Measurements from ENCODE around the gene ISG20. TPM values are rescaled to one million over a fixed set of nuclear protein-coding genes. Genes with fewer than 3 reads are reported as not detected.
"Not testable (repeated sequence)": the region's sequence is repeated elsewhere in the genome, so short reads cannot be mapped to it uniquely, and the experiment has no call there.

Gene ISG20
- total RNA-seq, 1 experiment from 2014 or later, result 112 TPM

- Histone ChIP-seq H3K27ac (ENCODE audit: low read length) (no peak overlapping the region), H3K9ac (ENCODE audit: low read length) (no peak overlapping the region), H3K4me2 (ENCODE audit: low read depth, low read length, poor library complexity, severe bottlenecking) (no peak overlapping the region), H3K9me2 (replicated peaks; ENCODE audit: insufficient read depth, low read length) (no peaks in the 10 kb centered on the region), H3K79me2 (ENCODE audit: low read length) (peaks cover 62% of the 10 kb centered on the region), H2AFZ (ENCODE audit: low read length) (no peak overlapping the region), H3K36me3 (ENCODE audit: insufficient read depth, low read length) (peaks cover 40% of the 10 kb centered on the region), H3K27me3 (ENCODE audit: low read length) (no peaks in the 10 kb centered on the region), H3K4me3 (ENCODE audit: low read length) (no peak overlapping the region), H3K9me3 (ENCODE audit: low read length) (no peaks in the 10 kb centered on the region), H4K20me1 (ENCODE audit: insufficient read depth, low read depth, low read length) (peaks cover 41% of the 10 kb centered on the region), H3K4me1 (ENCODE audit: low read length) (peaks cover 33% of the 10 kb centered on the region)
- no peak for DNase-seq
Measured at GRCh38 chr15:88628018-88628654, 10.7 kb upstream of the ISG20 start.

- no peak for DNase-seq
- Histone ChIP-seq H3K27me3 (ENCODE audit: low read length) (no peaks in the 10 kb centered on the region), H3K4me2 (ENCODE audit: low read depth, low read length, poor library complexity, severe bottlenecking) (no peak overlapping the region), H3K4me1 (ENCODE audit: low read length) (peaks cover 31% of the 10 kb centered on the region), H3K9me3 (ENCODE audit: low read length) (no peaks in the 10 kb centered on the region), H3K9me2 (replicated peaks; ENCODE audit: insufficient read depth, low read length) (no peaks in the 10 kb centered on the region), H3K4me3 (ENCODE audit: low read length) (no peak overlapping the region), H3K36me3 (ENCODE audit: insufficient read depth, low read length) (peaks cover 40% of the 10 kb centered on the region), H3K79me2 (ENCODE audit: low read length) (peaks cover 53% of the 10 kb centered on the region), H4K20me1 (ENCODE audit: insufficient read depth, low read depth, low read length) (peaks cover 32% of the 10 kb centered on the region), H2AFZ (ENCODE audit: low read length) (no peak overlapping the region), H3K27ac (ENCODE audit: low read length) (no peak overlapping the region), H3K9ac (ENCODE audit: low read length) (no peak overlapping the region)
Measured at GRCh38 chr15:88629071-88629470, 9.7 kb upstream of the ISG20 start.

- H3K27me3 ChIP-seq (ENCODE audit: low read length), result no peaks in the 10 kb centered on the region
- H3K9me3 ChIP-seq (ENCODE audit: low read length), result no peaks in the 10 kb centered on the region
- H2AFZ ChIP-seq (ENCODE audit: low read length), result no peak overlapping the region
- no peak for DNase-seq
- H3K36me3 ChIP-seq (ENCODE audit: insufficient read depth, low read length), result peaks cover 40% of the 10 kb centered on the region
- no peaks in the 10 kb centered on the region for H3K9me2 ChIP-seq (replicated peaks; ENCODE audit: insufficient read depth, low read length)
- H3K4me1 ChIP-seq (ENCODE audit: low read length), result peaks cover 31% of the 10 kb centered on the region
- no peak overlapping the region for H3K9ac ChIP-seq (ENCODE audit: low read length)
- H3K4me2 ChIP-seq (ENCODE audit: low read depth, low read length, poor library complexity, severe bottlenecking), result no peak overlapping the region
- H3K27ac ChIP-seq (ENCODE audit: low read length), result peak overlapping the region; percentile 29; the same call in 1 of the 2 replicates
- H3K79me2 ChIP-seq (ENCODE audit: low read length), result peaks cover 41% of the 10 kb centered on the region
- no peak overlapping the region for H3K4me3 ChIP-seq (ENCODE audit: low read length)
- peaks cover 25% of the 10 kb centered on the region for H4K20me1 ChIP-seq (ENCODE audit: insufficient read depth, low read depth, low read length)
Measured at GRCh38 chr15:88630141-88630721, 8.6 kb upstream of the ISG20 start.

GRCh38 chr15:88630798-88631463, 7.9 kb upstream of the ISG20 start:
- peak overlapping the region; percentile 29; the same call in 1 of the 2 replicates for H3K27ac ChIP-seq (ENCODE audit: low read length)
- peaks cover 35% of the 10 kb centered on the region for H3K4me1 ChIP-seq (ENCODE audit: low read length)
- no peak overlapping the region for H2AFZ ChIP-seq (ENCODE audit: low read length)
- no peak for DNase-seq
- no peak overlapping the region for H3K4me3 ChIP-seq (ENCODE audit: low read length)
- no peaks in the 10 kb centered on the region for H3K27me3 ChIP-seq (ENCODE audit: low read length)
- H3K9me3 ChIP-seq (ENCODE audit: low read length), result no peaks in the 10 kb centered on the region
- H3K79me2 ChIP-seq (ENCODE audit: low read length), result peaks cover 35% of the 10 kb centered on the region
- no peak overlapping the region for H3K9ac ChIP-seq (ENCODE audit: low read length)
- H3K4me2 ChIP-seq (ENCODE audit: low read depth, low read length, poor library complexity, severe bottlenecking), result no peak overlapping the region
- H4K20me1 ChIP-seq (ENCODE audit: insufficient read depth, low read depth, low read length), result peaks cover 25% of the 10 kb centered on the region
- no peaks in the 10 kb centered on the region for H3K9me2 ChIP-seq (replicated peaks; ENCODE audit: insufficient read depth, low read length)
- H3K36me3 ChIP-seq (ENCODE audit: insufficient read depth, low read length), result peaks cover 36% of the 10 kb centered on the region

- Histone ChIP-seq H3K79me2 (ENCODE audit: low read length) (peaks cover 29% of the 10 kb centered on the region), H3K4me3 (ENCODE audit: low read length) (no peak overlapping the region), H3K9ac (ENCODE audit: low read length) (no peak overlapping the region), H3K9me2 (replicated peaks; ENCODE audit: insufficient read depth, low read length) (no peaks in the 10 kb centered on the region), H3K9me3 (ENCODE audit: low read length) (no peaks in the 10 kb centered on the region), H3K27ac (ENCODE audit: low read length) (no peak overlapping the region), H2AFZ (ENCODE audit: low read length) (no peak overlapping the region), H3K4me2 (ENCODE audit: low read depth, low read length, poor library complexity, severe bottlenecking) (no peak overlapping the region), H3K27me3 (ENCODE audit: low read length) (no peaks in the 10 kb centered on the region), H3K4me1 (ENCODE audit: low read length) (peaks cover 41% of the 10 kb centered on the region), H4K20me1 (ENCODE audit: insufficient read depth, low read depth, low read length) (peaks cover 20% of the 10 kb centered on the region), H3K36me3 (ENCODE audit: insufficient read depth, low read length) (peaks cover 34% of the 10 kb centered on the region)
- no peak for DNase-seq
Measured at GRCh38 chr15:88631464-88632028, 7.3 kb upstream of the ISG20 start.

- not testable (repeated sequence) for H3K27me3 ChIP-seq (ENCODE audit: low read length); H2AFZ ChIP-seq (ENCODE audit: low read length); H3K4me3 ChIP-seq (ENCODE audit: low read length); H3K9ac ChIP-seq (ENCODE audit: low read length); H3K9me2 ChIP-seq (replicated peaks; ENCODE audit: insufficient read depth, low read length); DNase-seq; H3K27ac ChIP-seq (ENCODE audit: low read length); H4K20me1 ChIP-seq (ENCODE audit: insufficient read depth, low read depth, low read length); H3K9me3 ChIP-seq (ENCODE audit: low read length); H3K4me2 ChIP-seq (ENCODE audit: low read depth, low read length, poor library complexity, severe bottlenecking)
- peaks cover 48% of the 10 kb centered on the region for H3K4me1 ChIP-seq (ENCODE audit: low read length)
- H3K79me2 ChIP-seq (ENCODE audit: low read length), result peaks cover 16% of the 10 kb centered on the region
- peaks cover 23% of the 10 kb centered on the region for H3K36me3 ChIP-seq (ENCODE audit: insufficient read depth, low read length)
Measured at GRCh38 chr15:88632797-88633196, 6.0 kb upstream of the ISG20 start.

- H3K36me3 ChIP-seq (ENCODE audit: insufficient read depth, low read length), result peaks cover 13% of the 10 kb centered on the region; the same call in 1 of the 2 replicates
- 0 out of 2 replicates have a peak, but pooled peaks cover 4% of the 10 kb centered on the region for H4K20me1 ChIP-seq (ENCODE audit: insufficient read depth, low read depth, low read length)
- no peak overlapping the region for H3K9ac ChIP-seq (ENCODE audit: low read length)
- no peak overlapping the region for H3K4me2 ChIP-seq (ENCODE audit: low read depth, low read length, poor library complexity, severe bottlenecking)
- H3K4me1 ChIP-seq (ENCODE audit: low read length), result peaks cover 64% of the 10 kb centered on the region
- no peak overlapping the region for H3K4me3 ChIP-seq (ENCODE audit: low read length)
- no peaks in the 10 kb centered on the region; the same call in 1 of the 2 replicates for H3K79me2 ChIP-seq (ENCODE audit: low read length)
- H3K9me3 ChIP-seq (ENCODE audit: low read length), result no peaks in the 10 kb centered on the region
- no peaks in the 10 kb centered on the region for H3K27me3 ChIP-seq (ENCODE audit: low read length)
- no peak for DNase-seq
- no peaks in the 10 kb centered on the region for H3K9me2 ChIP-seq (replicated peaks; ENCODE audit: insufficient read depth, low read length)
- peak overlapping the region; percentile 29; the same call in 1 of the 2 replicates for H3K27ac ChIP-seq (ENCODE audit: low read length)
- no peak overlapping the region for H2AFZ ChIP-seq (ENCODE audit: low read length)
Measured at GRCh38 chr15:88634449-88634848, 4.4 kb upstream of the ISG20 start.

GRCh38 chr15:88635318-88635717, 3.5 kb upstream of the ISG20 start:
- no peak overlapping the region for H3K9ac ChIP-seq (ENCODE audit: low read length)
- H3K4me2 ChIP-seq (ENCODE audit: low read depth, low read length, poor library complexity, severe bottlenecking), result no peak overlapping the region
- no peak for DNase-seq
- no peak overlapping the region for H3K4me3 ChIP-seq (ENCODE audit: low read length)
- H4K20me1 ChIP-seq (ENCODE audit: insufficient read depth, low read depth, low read length), result no peaks in the 10 kb centered on the region
- H3K27me3 ChIP-seq (ENCODE audit: low read length), result no peaks in the 10 kb centered on the region
- H3K9me3 ChIP-seq (ENCODE audit: low read length), result no peaks in the 10 kb centered on the region
- H3K79me2 ChIP-seq (ENCODE audit: low read length), result no peaks in the 10 kb centered on the region; the same call in 1 of the 2 replicates
- peaks cover 6% of the 10 kb centered on the region; the same call in 1 of the 2 replicates for H3K36me3 ChIP-seq (ENCODE audit: insufficient read depth, low read length)
- H2AFZ ChIP-seq (ENCODE audit: low read length), result no peak overlapping the region
- peaks cover 73% of the 10 kb centered on the region for H3K4me1 ChIP-seq (ENCODE audit: low read length)
- peak overlapping the region; percentile 92 for H3K27ac ChIP-seq (ENCODE audit: low read length)
- H3K9me2 ChIP-seq (replicated peaks; ENCODE audit: insufficient read depth, low read length), result no peaks in the 10 kb centered on the region

Measured in Karpas-422 (cell line).